T-cell (primary cell): ENCODE data around the gene C3orf20. TPM values are rescaled to one million over a fixed set of nuclear protein-coding genes. Genes with fewer than 3 reads are reported as not detected.

Source experiments
- ATAC-seq, 4 experiments: fragments of 200-7000 bp in 3 of 4; fragments of 150-1000 bp in 1 of 4; cut with Tn5 transposase; replicated peaks in 1 of 4; 1 replicate in 3 of 4; 2 replicates in 1 of 4; pipeline ENCODE4 v1.10.0; 2021; ENCODE audit warnings: moderate library complexity in 3 of 4, mild to moderate bottlenecking in 2 of 4, moderate number of reproducible peaks in 1 of 4
- CTCF ChIA-PET, 2 donors: fragments of 300-600 bp; sonication (Branson Sonifier 250); formaldehyde crosslinking; loops; one replicate each; lab custom pipeline; 2022; ENCODE audit warnings: antibody characterized with exemption in 2 of 2; lab: Charles Lee
- POLR2A ChIA-PET, 2 donors: fragments of 300-600 bp; sonication (Branson Sonifier 250); formaldehyde crosslinking; loops; one replicate each; lab custom pipeline; 2022; ENCODE audit warnings: antibody characterized with exemption in 2 of 2; lab: Charles Lee
- DNase-seq, 35 experiments: peaks; one replicate each; pipeline versions ENCODE4 v3.0.0 to v3.0.0-alpha.2; 2013 to 2023
- H3K27ac ChIP-seq: one replicate; pipeline ENCODE4 v1.5.1; 2013; ENCODE audit warnings: low read length
- H3K27me3 ChIP-seq, 2 experiments: replicated peaks in 1 of 2; 1 replicate in 1 of 2; 2 replicates in 1 of 2; pipeline versions ENCODE4 v1.6.1 to v1.7.0; 2013; ENCODE audit warnings: low read length in 1 of 2, mixed read lengths in 1 of 2; ENCODE audit not compliant: control insufficient read depth in 2 of 2, insufficient read depth in 2 of 2; ENCODE audit errors: extremely low read depth in 1 of 2
- H3K36me3 ChIP-seq, 2 donors: 1 replicate in 1 of 2; 2 replicates in 1 of 2; pipeline versions ENCODE4 v1.6.1 to v1.7.0; 2013; ENCODE audit warnings: low read length in 1 of 2; ENCODE audit not compliant: control insufficient read depth in 2 of 2, insufficient read depth in 1 of 2; ENCODE audit errors: extremely low read depth in 1 of 2
- H3K4me1 ChIP-seq, 2 experiments: 1 replicate in 1 of 2; 2 replicates in 1 of 2; pipeline versions ENCODE4 v1.6.1 to v1.7.0; 2013; ENCODE audit warnings: low read length in 2 of 2, mixed read lengths in 1 of 2; ENCODE audit not compliant: insufficient read depth in 2 of 2, control insufficient read depth in 1 of 2; ENCODE audit errors: extremely low read depth in 1 of 2
- H3K4me3 ChIP-seq, 2 donors: 1 replicate in 1 of 2; 2 replicates in 1 of 2; pipeline versions ENCODE4 v1.5.1 to v1.7.0; 2013; ENCODE audit warnings: mild to moderate bottlenecking in 2 of 2, low read length in 1 of 2, moderate library complexity in 1 of 2; ENCODE audit not compliant: control insufficient read depth in 1 of 2; ENCODE audit errors: extremely low read depth in 1 of 2
- H3K9me3 ChIP-seq: 2 replicates; pipeline ENCODE4 v1.7.0; 2013
- H3K27ac Mint-ChIP-seq, 2 donors: one replicate each; pipeline ENCODE4 v1.8.0; 2020 to 2021; ENCODE audit warnings: mild to moderate bottlenecking in 2 of 2, mixed read lengths in 2 of 2
- H3K27me3 Mint-ChIP-seq, 2 donors: one replicate each; pipeline ENCODE4 v1.8.0; 2021 to 2022; ENCODE audit warnings: mixed read lengths in 2 of 2
- H3K36me3 Mint-ChIP-seq: one replicate; pipeline ENCODE4 v1.8.0; 2021; ENCODE audit warnings: mixed read lengths
- H3K4me1 Mint-ChIP-seq, 3 donors: one replicate each; pipeline ENCODE4 v1.8.0; 2020 to 2022; ENCODE audit warnings: mixed read lengths in 3 of 3, mild to moderate bottlenecking in 1 of 3
- H3K4me3 Mint-ChIP-seq, 3 donors: one replicate each; pipeline ENCODE4 v1.8.0; 2020 to 2022; ENCODE audit warnings: mild to moderate bottlenecking in 3 of 3, mixed read lengths in 3 of 3, moderate library complexity in 3 of 3
- H3K9me3 Mint-ChIP-seq, 3 donors: one replicate each; pipeline ENCODE4 v1.8.0; 2020 to 2022; ENCODE audit warnings: mixed read lengths in 3 of 3
- WGBS: methylation state at CpG from one replicate; pipeline ENCODE4 v1.1.5; 2013; ENCODE audit warnings: missing lambda C conversion rate; ENCODE audit not compliant: insufficient coverage; 5-methylcytosine and 5-hydroxymethylcytosine counted together
- total RNA-seq, 35 experiments: library from RNA in 6 of 35; stranded (reverse) in 6 of 35; fragments of 120-200 nt in 1 of 35; gene quantifications; one replicate each; pipeline versions ENCODE4 v1.2.1 to v1.2.4 and lab custom pipeline; 2013 to 2026

C3orf20 gene
- total RNA-seq, result under 1 TPM; 0.19 to 0.82 (median 0.37) TPM
- total RNA-seq (2013), result 0.31 TPM
- total RNA-seq (lab: John Stamatoyannopoulos, UW), result 0.16 to 3.4 (median 0.88) reads per million in 29 experiments

DNA sequence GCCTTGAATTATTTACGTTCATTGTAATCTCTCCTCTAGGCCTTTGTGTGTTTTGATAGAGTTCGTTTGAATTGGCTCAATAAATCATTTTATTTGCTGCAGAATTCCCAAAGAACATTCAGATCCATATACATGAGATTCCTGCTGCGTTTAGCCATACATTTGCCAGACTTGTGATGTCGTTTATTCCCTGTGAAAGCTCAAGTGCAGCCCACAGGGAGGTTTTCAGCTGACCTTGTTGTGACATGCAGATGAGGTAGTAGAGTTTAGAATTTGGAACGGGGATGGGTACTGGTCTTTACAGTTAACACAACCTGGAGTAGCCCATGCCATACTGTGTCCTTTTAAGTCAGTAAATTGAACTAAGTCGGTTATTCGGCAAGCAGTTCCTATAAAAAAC, at the start of gene C3orf20:
Gene C3orf20 (plus strand): TSS at position 301 of the 400 bp plus-strand sequence. CDS start 7,573 bp downstream, outside the sequence.
- Mint-ChIP-seq H3K4me3 (no peak within 1 kb of the TSS), H3K27ac (no peak within 1 kb of the TSS), H3K27me3 (no peaks in the 10 kb centered on the region), H3K36me3 (peaks cover 46% of the 10 kb centered on the region), H3K4me1 (no peaks in the 10 kb centered on the region), H3K9me3 (peaks cover 0 to 3% (median 0%) of the 10 kb centered on the region in 3 donors)
- 96% methylated on average over 3 of the region's 7 CpGs for WGBS
- H3K4me3 ChIP-seq, result no peak within 1 kb of the TSS
- CTCF ChIA-PET, result no interaction called here
- no peak within 1 kb of the TSS for H3K27ac ChIP-seq
- no peaks in the 10 kb centered on the region for H3K27me3 ChIP-seq
- H3K4me1 ChIP-seq, result no peaks in the 10 kb centered on the region
- DNase-seq (no peak), ATAC-seq (no peak)
- POLR2A ChIA-PET, result interaction anchor here in 1 of 2 donors (0.6 kb wide), 1 partner anchor 381 kb away, joined by 3 read pairs; no protein-coding TSS in a partner anchor
- no peaks in the 10 kb centered on the region for H3K9me3 ChIP-seq
- peaks cover 0 to 34% of the 10 kb centered on the region in 2 donors for H3K36me3 ChIP-seq

DNA sequence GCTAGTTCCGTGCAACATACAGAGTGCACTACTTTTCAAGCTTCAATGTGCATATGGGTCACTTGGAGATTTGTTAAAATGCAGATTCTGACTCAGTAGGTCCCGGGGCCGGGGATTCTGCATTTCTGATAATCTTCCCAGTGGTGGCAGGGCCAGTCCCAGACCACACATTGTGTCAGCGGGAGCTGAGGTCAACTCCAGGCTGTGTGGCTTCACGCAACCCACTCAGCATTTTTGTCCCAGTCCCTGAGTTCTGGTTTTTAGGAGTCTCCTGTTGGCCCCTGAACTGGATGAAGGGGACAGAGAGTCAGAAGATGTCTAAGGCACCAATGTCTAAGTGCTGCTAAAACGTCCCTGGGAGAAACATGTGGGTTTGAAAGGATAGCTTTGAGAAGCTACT, 49.5 kb upstream of the C3orf20 start:
- no peak for ATAC-seq
- no peaks in the 10 kb centered on the region for H3K9me3 Mint-ChIP-seq
- POLR2A ChIA-PET, result interaction anchor here in 1 of 2 donors (0.6 kb wide), 1 partner anchor 66 kb away, joined by 6 read pairs; no protein-coding TSS in a partner anchor
- H3K4me1 Mint-ChIP-seq, result no peaks in the 10 kb centered on the region
- no peak overlapping the region for H3K4me3 ChIP-seq
- WGBS, result 68% methylated on average over 3 of the region's 6 CpGs
- no peaks in the 10 kb centered on the region for H3K4me1 ChIP-seq
- H3K9me3 ChIP-seq, result no peaks in the 10 kb centered on the region
- CTCF ChIA-PET, result interaction anchor here in 1 of 2 donors (0.5 kb wide), 1 partner anchor 13 kb away, joined by 3 read pairs; no protein-coding TSS in a partner anchor
- no peak overlapping the region for H3K27ac ChIP-seq
- peaks cover 0 to 21% of the 10 kb centered on the region in 2 experiments for H3K27me3 ChIP-seq
- no peaks in the 10 kb centered on the region for H3K36me3 Mint-ChIP-seq
- H3K4me3 Mint-ChIP-seq, result no peak overlapping the region
- H3K27ac Mint-ChIP-seq, result no peak overlapping the region
- no peak for DNase-seq
- no peaks in the 10 kb centered on the region for H3K36me3 ChIP-seq
- peaks cover 15 to 18% of the 10 kb centered on the region in 2 donors for H3K27me3 Mint-ChIP-seq

DNA sequence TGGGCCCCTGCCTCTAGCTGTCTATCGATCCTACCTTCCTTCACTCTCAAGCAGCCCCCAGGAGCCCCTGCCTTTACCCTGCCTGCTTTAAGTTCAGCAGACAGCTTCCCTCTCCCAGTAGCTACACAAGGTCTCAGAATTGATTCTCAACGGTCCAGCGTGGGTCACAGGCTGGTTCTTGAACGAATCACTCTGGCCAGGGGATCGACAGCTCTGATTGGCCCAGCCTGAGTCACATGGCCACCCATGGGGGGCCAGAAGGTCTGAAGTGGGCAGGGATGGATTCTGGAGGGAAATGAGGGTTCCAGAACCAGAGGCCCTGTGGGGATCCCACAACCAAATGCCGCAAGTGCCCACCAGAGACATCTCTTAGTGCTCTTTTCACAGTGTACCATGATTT, 47.1 kb upstream of the C3orf20 start:
- 87% methylated on average over 3 of the region's 6 CpGs for WGBS
- Histone ChIP-seq H3K36me3 (no peaks in the 10 kb centered on the region), H3K4me3 (no peak overlapping the region), H3K27ac (no peak overlapping the region), H3K9me3 (no peaks in the 10 kb centered on the region), H3K4me1 (no peaks in the 10 kb centered on the region), H3K27me3 (peaks cover 0 to 25% of the 10 kb centered on the region in 2 experiments)
- H3K27ac Mint-ChIP-seq, result no peak overlapping the region
- no peaks in the 10 kb centered on the region for H3K4me1 Mint-ChIP-seq
- DNase-seq (no peak), ATAC-seq (no peak)
- H3K36me3 Mint-ChIP-seq, result no peaks in the 10 kb centered on the region
- ChIA-PET POLR2A (no interaction called here), CTCF (interaction anchor here in 1 of 2 donors (0.6 to 1.0 kb wide), 2 partner anchors 296 to 297 kb away, joined by 4 to 8 read pairs; no protein-coding TSS in a partner anchor)
- H3K27me3 Mint-ChIP-seq, result peaks cover 15 to 18% of the 10 kb centered on the region in 2 donors
- H3K9me3 Mint-ChIP-seq, result no peaks in the 10 kb centered on the region
- no peak overlapping the region for H3K4me3 Mint-ChIP-seq

- ATAC-seq, result no peak
- no peak overlapping the region for H3K4me3 Mint-ChIP-seq
Observed at GRCh38 chr3:14628406-14628805, 46.5 kb upstream of the C3orf20 start.

DNA sequence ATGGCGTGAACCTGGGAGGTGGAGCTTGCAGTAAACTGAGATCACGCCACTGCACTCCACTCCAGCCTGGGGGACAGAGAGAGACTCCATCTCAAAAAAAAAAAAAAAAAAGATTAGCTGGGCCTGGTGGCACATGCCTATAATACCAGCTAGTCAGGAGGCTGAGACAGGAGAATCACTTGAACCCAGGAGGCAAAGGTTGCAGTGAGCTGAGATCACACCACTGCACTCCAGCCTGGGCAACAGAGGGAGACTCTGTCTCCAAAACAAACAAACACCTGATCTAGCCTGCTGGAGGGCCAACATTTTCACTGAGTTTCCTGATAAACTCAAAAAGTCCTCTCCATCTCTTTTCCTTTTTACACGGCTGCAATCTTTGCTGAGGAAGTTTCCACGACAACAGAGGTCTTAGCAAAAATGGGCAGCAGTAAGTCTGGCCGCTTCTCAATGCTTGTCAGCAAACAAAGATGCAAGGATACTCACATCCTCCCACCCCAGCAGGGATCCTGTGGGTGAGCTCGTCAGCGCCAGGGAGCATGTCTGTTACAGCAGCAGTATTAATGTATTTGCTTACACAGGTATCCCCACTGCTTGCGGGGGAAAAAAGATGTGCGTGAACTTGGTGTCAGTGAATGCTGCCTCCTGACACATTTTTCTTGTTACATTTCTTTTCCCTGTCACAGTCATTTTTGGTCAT, 44.4 kb upstream of the C3orf20 start:
- H3K36me3 ChIP-seq, result no peaks in the 10 kb centered on the region
- no peak overlapping the region for H3K27ac Mint-ChIP-seq
- H3K9me3 ChIP-seq, result no peaks in the 10 kb centered on the region
- peaks cover 0 to 36% of the 10 kb centered on the region in 2 experiments for H3K27me3 ChIP-seq
- H3K4me1 Mint-ChIP-seq, result no peaks in the 10 kb centered on the region
- ChIA-PET POLR2A (no interaction called here), CTCF (interaction anchor here (0.7 to 2.6 kb wide), 3 partner anchors 9 to 291 kb away, joined by 3 to 12 read pairs (median 7); no protein-coding TSS in a partner anchor)
- no peak overlapping the region for H3K4me3 Mint-ChIP-seq
- no peaks in the 10 kb centered on the region for H3K36me3 Mint-ChIP-seq
- DNase-seq (no peak), ATAC-seq (no peak)
- H3K27ac ChIP-seq, result no peak overlapping the region
- WGBS, result 81% methylated on average over 3 of the region's 9 CpGs
- H3K4me3 ChIP-seq, result no peak overlapping the region
- peaks cover 17 to 24% of the 10 kb centered on the region in 2 donors for H3K27me3 Mint-ChIP-seq
- H3K4me1 ChIP-seq, result no peaks in the 10 kb centered on the region
- H3K9me3 Mint-ChIP-seq, result no peaks in the 10 kb centered on the region

More at GRCh38 chr3:14628406-14628805, 46.5 kb upstream of the C3orf20 start:
- H3K4me1 Mint-ChIP-seq, result no peaks in the 10 kb centered on the region
- no peaks in the 10 kb centered on the region for H3K36me3 Mint-ChIP-seq
- peaks cover 0 to 26% of the 10 kb centered on the region in 2 experiments for H3K27me3 ChIP-seq
- H3K36me3 ChIP-seq, result no peaks in the 10 kb centered on the region
- ChIA-PET CTCF (interaction anchor here in 1 of 2 donors (0.6 kb wide), 1 partner anchor 296 kb away, joined by 8 read pairs; no protein-coding TSS in a partner anchor), POLR2A (interaction anchor here in 1 of 2 donors (0.5 kb wide), 1 partner anchor 22 kb away, joined by 4 read pairs; no protein-coding TSS in a partner anchor)
- H3K27ac Mint-ChIP-seq, result no peak overlapping the region
- H3K27me3 Mint-ChIP-seq, result peaks cover 15 to 18% of the 10 kb centered on the region in 2 donors
- no peaks in the 10 kb centered on the region for H3K9me3 ChIP-seq
- no peak for DNase-seq
- no peak overlapping the region for H3K27ac ChIP-seq
- H3K4me3 ChIP-seq, result no peak overlapping the region
- 72% methylated on average over 3 of the region's 4 CpGs for WGBS
- H3K9me3 Mint-ChIP-seq, result no peaks in the 10 kb centered on the region
- H3K4me1 ChIP-seq, result no peaks in the 10 kb centered on the region

GRCh38 chr3:14631101-14631497, 43.8 kb upstream of the C3orf20 start:
- Histone ChIP-seq H3K36me3 (no peaks in the 10 kb centered on the region), H3K4me3 (no peak overlapping the region), H3K27ac (no peak overlapping the region), H3K4me1 (no peaks in the 10 kb centered on the region), H3K9me3 (no peaks in the 10 kb centered on the region), H3K27me3 (peaks cover 0 to 40% of the 10 kb centered on the region in 2 experiments)
- H3K27me3 Mint-ChIP-seq, result peaks cover 20 to 26% of the 10 kb centered on the region in 2 donors
- ATAC-seq, result no peak
- CTCF ChIA-PET, result interaction anchor here (0.6 to 2.6 kb wide), 2 partner anchors 18 to 290 kb away, joined by 4 to 12 read pairs; no protein-coding TSS in a partner anchor
- WGBS, result 89% methylated on average over 2 of the region's 5 CpGs
- POLR2A ChIA-PET, result no interaction called here
- no peaks in the 10 kb centered on the region for H3K9me3 Mint-ChIP-seq
- H3K27ac Mint-ChIP-seq, result no peak overlapping the region
- H3K4me1 Mint-ChIP-seq, result no peaks in the 10 kb centered on the region
- H3K4me3 Mint-ChIP-seq, result no peak overlapping the region
- no peaks in the 10 kb centered on the region for H3K36me3 Mint-ChIP-seq
- no peak for DNase-seq
